Effector CD8-positive, alpha-beta T cell (primary cell): ENCODE results near the gene SPATA32.
A peak's percentile ranks its signal among the peaks of the same experiment; 100 is the strongest.
"Not testable (repeated sequence)": the region's sequence is repeated elsewhere in the genome, so short reads cannot be mapped to it uniquely, and the experiment has no call there.

Experiments
- DNase-seq: peaks from one replicate; lab custom pipeline; 2025; lab: John Stamatoyannopoulos, UW

Gene SPATA32

DNA sequence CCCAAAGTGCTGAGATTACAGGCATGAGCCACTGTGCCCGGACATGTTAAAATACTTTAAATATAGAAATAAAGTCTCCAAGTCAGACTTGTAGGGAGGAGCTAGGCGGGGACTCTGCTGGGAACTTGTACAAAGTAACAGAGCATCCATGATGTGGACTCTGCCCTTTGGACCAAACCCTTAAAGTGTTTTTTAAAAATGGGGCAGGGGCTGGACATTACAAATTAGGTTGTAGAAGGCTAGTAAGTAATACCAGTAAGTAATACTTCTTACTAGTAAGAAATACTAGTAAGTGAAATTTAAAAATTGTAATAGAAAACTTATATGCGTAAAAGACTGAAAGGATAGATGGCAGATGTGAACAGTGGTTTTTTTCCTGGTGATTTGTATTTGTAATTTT, 9.7 kb upstream of the SPATA32 start:
- DNase-seq = no peak

DNA sequence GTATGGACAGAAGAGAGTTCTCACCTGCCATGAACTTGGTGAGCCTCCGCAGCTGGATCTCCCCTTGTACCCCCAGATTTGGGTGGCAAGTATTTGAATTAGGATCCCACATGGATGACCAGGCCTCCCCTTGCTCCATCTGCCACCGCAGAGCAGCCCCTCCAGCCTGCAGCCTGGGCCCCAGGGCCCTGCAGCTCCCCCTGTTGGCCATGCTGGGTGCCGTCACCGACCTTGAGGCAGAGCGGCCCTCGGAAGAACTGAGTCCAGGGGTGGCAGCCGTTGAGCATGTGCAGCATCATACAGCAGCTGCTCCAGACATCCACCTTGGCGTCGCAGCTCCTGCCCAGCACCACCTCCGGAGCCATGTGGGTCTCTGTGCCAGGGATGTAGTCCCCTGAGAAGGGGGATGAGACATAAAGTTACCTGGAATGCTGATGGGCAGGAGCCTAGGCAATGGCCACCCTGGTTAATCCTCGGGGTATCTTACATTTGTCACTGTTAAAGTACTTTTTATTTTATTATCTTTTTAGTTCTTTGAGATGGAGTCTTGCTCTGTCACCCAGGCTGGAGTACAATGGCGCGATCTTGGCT, 9.0 kb upstream of the SPATA32 start:
- peak; percentile 40 for DNase-seq

DNA sequence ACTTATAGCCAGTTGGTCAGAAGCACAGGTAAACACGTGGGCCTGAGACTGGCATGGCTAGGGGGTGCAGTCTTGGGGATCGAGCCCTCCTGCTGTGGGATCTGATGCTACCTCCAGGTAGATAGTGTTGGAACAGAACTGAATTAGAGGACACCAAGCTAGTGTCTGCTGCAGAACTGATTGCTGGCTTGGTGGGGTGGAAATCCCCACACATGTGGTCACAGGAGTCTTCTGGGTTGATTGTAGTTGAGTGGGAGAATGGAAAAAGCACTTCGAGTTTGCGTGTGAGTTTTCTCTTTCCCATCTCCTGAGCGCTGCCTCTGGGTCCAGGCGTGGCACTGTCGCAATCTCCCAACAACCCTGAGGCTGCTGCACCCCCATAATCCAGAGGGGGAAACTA, 8.0 kb upstream of the SPATA32 start:
- no peak for DNase-seq

DNA sequence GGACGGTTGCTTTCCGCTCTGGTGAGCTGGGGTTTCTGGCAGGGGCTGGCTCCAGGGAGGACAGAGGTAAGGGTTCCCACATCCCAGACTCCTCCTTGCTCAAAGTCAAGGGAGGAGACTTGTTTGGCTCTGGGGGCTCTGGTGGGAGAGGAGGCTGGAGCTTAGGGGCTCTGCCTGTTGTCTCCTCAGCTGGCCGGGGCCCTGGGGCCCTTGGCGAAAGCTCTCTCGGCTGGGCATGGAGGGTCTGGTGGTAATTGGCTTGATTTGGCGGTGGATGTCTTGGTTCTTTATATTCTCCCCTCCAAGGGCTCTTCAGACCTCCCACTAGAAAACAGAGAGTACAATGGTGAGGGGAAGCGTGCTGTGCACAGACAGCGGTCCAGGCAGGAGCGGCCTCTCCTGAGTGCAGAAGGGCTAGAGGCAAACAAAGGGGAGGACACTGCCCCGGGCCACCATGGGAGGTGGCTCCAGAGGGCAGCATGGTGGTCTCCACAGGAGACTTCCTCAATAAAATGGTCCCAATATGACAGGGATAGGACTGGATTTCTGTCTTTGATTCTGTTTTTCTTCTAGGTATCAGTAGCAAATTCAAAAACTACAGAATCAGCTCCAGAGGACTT, 5.7 kb upstream of the SPATA32 start:
- no peak for DNase-seq

DNA sequence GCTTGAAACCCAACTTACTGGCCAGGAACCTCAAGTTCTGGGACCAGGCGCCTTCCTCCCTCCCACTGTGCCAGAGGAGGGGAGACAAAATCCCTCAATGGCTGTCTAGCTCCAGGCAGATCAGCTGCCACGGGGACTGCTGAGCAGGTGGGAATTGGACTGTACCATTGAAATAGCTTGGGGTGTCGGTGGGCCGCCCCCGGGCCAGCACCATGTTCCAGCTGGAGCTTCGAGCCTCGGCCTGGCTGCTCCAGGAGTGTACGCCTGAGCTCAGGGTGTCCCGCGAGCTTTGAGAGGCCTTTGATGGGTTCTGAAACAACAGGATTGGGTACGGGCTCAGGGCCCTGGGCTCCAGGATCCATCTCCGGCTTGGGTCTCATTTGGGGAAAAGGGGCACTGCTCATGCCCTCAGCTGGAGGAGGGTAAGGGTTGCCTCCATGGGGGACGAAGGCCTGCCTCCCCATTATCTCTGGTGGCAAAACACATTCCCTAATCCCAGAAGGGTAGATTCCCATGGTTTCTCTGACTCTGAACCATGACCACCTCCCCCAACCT, 4.6 kb upstream of the SPATA32 start:
- DNase-seq = no peak

DNA sequence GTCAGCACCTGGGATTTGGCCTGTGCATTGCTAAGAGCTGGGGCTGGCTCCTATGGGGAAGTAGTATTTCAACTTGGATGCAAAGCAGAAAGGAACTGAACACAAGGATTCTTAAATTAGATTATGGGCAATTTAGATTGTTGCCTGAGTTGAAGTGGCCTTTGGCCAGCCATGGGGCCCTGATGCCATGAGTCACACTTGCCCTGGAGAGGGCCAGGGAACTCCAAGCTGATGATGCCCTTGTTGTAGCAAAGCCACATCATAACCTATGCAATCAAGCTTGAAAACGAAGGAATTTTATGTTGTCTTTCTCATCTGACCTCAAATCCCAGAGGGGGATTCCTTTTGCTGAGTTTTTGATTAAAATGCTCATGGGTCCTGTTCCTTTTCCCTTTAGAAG, 3.9 kb upstream of the SPATA32 start:
- no peak for DNase-seq

DNA sequence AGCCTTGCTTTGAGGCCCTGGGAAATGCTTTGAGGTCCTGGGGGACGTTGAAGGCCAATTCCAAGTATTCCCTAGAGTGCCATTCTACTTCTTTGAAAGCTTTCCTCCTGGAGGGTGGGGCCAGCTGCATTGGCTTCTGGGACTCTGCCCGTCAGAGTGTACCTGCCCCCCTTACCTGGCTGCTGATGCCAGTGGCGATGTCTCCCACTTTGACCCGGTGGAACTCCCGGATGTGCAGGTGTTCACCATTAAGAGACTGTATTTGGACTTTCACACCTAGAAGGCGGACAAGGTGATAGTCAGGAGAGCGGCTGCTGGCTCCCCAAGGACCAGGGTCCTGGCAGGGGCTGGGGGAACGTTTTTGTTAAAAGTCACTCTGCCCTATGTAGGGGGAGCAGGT, 3.1 kb upstream of the SPATA32 start:
- DNase-seq = no peak

DNA sequence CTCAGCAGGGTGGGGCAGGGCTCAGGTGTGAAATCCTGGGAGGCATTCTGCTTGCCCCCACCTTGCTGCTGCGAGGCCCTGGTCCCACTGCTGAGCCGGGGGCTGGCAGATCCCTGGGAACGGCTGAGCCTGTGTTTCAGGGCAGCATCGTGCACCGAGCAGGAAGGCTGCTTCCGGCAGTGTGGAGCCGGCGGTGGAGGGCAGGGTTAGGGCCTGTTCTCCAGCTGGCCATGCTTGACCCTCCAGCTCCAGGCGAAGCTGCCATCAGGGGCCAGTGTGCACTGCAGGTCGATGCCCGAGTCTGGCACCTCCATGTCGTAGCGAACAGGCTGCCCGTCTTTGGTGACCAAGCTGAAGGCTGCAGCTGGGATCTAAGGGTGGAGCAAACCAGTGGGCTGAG, 2.5 kb upstream of the SPATA32 start:
- no peak for DNase-seq

DNA sequence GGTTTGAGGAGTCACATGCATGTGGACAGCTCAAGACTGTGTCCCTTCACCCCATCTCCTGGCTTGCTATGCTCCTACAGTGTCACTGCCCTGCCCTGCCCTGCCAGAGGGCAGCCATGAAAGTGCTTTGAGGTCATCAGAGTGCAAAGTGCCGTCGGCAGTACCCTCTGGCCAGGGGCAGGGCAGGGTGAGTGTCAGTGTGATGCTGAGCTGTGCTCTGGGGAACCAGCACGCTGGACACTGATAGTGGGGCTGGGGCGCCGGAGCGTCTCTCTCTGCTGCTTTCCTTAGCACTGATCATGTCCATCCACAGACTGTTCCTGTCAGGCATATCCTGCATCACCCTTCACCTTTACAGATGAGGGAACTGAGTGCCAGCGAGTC, 1.6 kb upstream of the SPATA32 start:
- DNase-seq = no peak

DNA sequence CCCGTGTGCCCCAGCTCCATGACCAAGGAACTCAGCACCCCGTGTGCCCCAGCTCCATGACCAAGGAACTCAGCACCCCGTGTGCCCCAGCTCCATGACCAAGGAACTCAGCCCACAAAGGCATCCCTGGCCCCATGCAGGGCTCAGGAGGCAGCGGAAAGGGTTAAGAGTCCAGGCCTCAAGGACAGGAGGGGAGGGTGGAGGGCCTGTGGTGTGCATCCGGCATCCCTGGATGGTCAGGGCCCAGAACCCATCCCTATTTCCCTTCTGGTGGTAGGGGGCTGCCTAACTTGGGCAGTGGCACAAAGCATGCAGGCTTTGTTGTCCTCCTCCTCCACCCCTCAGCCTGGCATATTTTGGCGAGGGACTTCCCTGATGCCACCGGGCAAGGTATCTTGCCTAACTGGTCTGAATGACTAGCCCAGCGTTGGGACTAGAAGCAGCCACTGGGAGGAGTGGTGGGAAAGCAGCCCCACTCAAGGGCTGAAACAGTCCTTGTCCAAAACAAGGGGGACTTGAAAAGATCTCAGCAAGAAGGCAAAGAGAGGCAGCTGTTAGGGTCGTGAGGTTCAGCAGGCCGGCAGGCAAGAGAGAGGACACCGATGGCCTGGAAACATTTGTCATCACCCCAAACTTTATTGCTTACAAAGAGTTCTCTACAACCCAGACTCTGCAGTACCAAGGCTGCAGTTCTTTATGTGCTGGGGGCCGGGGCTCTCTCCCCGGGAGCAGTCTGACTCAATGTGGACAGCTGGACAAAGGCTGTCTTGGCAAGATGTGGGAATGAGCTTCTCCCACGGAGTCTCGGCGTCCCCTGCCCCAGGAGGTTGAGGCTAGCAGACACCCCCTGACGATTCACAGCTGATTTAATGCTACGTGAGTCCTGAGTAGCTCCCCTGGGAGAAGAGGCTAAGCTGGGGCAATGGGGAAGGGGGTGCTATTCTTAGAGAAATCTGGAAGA, 902 bp upstream of the SPATA32 start:
- DNase-seq = no peak

DNA sequence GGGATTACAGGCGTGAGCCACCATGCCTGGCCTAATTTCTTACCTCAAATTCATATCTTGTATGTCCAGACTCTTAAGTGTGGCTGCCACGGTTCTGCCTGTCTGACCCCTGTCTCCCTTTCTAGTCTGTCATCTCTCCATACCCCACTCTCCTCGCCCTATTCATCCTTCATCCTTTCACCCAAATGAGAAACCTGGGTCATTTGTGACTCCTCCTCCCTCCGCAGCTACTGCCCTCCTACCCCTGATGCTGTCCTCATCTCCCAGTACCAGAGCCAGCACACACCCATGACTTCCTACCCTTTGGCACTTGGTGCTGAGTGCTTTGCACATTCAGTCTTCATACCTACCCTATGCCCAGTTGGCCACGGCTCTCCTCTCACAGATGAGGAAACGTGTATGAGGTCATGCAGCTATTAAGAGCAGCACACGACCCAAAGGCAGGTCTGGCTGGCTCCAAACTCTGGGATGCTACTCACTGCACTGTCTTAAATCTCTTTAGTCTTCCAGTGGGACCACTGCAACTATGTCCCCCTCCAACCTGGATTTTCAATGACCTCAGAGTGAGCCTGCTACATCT, 1.6 kb downstream of the SPATA32 start:
- DNase-seq = no peak

DNA sequence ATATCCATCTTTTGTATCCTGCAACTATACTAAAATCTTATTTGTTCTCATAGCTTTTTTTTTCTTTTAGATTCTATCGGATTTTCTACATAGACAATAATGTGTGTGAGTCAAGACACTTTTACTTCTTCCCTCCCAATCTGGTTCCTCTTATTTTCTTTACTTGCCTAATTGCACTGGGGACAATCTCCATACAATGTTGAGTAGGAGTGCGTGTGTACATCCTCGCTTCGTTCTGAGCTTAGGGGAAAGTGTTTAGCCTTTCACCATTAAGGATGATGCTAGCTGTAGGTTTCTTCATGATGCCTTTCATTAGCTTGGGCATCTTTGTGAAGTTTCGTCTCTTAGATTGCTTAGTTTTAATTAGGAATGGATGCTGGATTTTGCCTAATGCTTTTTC, 2.9 kb downstream of the SPATA32 start:
- DNase-seq = no peak

DNA sequence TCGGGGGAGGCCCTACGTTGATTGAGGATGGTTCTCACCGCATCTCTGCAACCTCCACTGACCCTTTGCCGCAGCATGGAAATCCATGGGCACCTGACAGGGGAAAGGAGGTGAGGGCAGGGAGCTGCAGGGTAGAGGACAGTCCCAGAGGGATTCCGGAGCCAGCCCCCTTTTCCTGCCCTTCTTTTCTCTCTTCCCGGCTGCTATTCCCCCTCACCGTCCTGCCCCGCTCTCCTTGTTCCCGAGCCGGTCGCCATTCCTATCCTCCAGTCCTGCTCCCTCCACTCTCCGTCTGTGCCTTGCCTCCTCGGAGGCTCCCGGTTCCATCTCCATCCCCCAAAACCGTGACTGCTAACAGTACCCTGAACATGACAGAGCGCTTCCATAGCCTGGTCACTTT, 4.8 kb downstream of the SPATA32 start:
- no peak for DNase-seq

DNA sequence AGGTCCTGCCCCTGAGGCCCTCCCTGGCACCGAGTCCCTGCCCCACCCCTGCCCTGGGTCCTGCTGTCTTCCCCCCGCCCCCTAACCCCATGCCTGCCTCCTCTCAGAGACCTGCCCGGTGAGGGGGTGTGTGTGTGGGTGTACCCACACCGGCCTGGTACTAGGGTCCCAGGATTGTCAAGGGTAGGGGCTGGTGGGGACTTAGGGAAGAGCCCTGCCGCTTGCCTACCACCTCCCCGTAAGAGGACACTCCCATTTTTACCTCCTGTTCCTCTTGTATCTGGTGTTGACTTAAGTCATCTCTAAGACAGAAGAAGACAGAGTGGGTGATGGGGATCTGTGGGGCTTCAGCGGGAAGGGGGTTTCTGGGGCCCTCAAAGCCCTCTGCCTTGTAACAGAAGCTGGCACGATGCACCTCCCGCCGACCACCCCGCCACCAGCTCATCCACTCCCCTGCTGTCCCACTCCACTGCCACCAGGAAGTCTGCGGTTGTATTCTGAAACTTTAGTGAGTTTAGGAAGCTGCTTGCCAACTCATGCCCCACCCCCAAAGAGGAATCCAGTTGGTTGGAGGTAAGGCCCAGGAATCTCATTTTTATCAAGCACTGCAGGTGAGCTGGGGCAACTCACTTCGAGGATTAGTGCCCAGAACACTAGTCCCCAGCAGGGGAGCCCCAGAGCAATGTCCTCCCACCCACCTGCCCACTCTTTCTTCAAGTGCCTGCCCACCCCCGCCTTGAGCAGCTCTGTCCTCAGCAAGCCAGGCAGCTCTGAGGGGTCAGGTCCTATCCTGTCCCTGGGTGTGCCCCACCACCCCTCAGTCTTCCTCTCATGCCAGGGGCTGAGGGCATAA, 5.6 kb downstream of the SPATA32 start:
- peak; percentile 6 for DNase-seq

DNA sequence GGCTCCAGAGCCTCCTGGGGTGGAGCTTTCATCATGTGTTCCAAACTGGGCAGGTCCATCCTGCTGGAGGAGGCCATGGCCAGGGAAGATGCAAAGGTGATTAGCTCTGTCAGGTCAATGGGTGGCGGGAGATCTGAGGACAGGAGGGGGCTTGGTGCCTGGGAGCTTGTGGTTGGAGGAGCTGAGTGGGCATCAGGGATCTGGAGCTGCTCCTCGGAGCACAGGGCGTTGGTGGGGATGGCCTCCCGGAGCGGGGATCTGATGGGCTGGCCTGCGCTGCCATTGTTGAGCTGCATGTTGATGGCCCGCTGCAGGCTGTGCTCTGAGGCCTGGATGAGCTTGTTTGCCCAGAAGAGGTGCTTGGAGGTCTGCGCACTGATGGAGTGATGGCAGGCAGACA, 6.5 kb downstream of the SPATA32 start:
- no peak for DNase-seq

DNA sequence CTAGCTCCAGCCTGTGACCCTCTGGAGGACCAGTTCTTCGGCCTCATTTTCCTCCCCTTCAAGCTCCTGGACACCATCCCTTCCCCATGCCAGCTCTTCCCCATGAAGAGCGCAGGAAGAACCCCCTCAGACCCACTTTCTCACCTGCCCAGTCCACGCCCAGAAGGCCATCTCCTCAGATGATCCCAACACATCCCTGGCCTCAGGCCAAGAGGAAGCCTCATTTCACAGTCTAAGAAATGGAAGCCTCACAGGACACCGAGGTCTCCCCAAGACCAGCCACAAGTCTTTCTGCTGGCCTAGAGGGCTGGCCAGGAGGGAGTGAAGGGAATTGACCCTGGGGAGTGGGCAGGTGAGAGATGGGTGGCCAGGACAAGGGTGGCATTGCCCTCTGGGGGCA, 8.0 kb downstream of the SPATA32 start:
- no peak for DNase-seq

DNA sequence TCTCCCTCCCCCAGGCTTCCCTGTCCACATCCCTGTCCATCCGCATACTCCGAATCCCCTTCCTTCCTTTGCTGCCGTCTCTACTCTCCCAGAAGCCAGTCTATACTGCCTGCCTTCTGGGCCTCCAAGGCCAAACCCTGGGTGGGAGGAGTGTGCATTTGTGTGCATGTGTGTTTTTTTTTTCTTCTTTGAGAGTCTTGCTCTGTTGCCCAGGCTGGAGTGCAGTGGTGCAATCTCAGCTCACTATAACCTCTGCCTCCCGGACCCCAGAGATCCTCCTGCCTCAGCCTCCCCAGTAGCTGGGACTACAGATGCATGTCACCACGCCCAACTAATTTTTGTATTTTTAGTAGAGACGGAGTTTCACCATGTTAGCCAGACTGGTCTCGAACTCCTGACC, 8.7 kb downstream of the SPATA32 start:
- not testable (repeated sequence) for DNase-seq

DNA sequence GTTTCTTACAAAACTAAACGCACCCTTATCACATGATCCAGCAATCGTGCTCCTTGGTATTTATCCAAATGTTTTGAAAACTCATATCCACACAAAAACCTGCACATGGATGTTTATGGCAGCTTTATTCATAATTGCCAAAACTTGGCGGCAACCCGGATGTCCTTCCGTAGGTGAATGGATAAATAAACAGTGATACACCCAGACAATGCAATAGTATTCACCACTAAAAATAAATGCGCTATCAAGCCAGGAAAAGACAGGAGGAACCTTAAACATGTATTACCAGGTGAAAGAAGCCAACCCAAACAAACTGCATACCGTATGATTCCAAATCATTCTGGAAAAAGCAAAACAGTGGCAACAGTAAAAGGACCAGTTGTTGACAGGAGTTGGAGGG, 10.0 kb downstream of the SPATA32 start:
- DNase-seq = no peak

DNA sequence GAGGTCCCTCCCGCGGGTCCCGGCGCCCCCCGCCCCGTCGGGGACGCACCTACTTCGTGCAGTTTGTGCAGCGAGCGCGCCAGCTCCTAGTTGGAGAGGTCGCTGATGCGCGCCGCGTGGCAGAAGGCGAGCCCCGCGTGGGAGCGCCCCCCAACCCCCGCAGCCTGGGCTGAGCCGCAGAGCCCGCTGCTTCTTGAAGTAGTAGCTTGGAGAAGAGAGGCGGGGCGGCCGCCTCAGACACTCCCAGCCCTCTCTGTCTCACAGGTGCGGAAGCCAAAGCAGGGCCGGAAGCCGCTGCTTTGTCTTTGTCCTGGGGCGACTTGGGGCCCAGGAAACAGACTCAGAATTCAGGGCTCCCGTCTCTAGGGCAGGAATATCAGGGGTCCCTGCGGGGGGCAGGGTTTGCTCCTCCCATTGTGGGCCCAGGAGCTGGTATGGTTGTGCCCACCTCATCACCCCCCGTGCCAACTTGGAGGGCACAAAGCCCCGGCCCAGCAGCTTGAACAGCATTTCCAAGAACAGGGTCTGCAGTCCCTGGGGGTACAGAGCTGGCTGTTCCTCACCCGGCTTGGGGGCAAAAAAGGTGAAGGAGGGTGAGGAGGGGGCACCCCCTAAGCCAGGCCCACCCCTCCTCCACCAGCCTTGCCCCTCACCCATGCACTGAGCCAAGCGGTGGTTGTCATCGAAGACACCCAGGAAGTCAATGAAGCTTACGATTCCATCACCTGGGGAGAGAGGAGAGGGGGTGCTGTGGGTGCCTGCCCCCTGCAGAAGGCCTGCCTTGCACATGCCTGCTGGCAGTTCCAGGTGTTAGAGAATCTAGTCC, 13.5 kb downstream of the SPATA32 start:
- DNase-seq = peak; percentile 75

DNA sequence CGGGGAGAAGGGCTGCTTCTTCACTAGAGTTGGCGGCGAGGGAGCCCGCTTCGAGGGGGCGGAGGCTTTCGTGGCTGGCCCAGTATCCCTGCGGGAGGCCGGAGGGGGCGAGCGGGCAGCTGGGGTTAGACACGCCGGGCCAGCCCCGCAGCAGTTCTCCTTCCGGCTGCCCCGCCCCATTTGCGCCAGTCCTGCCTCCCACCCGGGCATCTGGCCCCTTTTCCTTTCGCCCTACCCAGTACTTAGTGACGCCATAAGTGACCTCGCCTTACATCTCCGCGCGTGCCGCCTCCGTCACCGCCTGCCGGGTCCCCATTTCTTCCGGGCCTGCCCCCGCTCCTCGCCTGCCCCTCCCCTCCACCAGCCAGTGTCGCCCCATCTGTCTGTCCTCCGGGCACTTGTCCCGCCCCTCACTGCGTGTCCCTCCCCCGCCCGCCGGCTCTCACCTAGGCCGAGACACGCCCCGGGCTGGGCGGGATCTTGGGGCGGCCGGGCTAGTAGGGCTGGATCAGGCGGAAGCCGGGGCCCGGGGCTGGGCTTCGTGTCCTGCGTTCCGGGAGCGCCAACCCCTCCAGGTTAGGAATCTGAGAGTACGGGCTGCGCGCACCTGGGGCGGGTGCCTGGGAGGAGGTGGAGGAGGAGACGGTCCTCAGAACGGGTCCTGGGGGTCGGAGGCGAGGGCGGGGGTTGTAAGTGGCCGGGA, 14.3 kb downstream of the SPATA32 start:
- DNase-seq = peak; percentile 90
